ENCODE measurements around the gene GNLY.
"Not testable (repeated sequence)": the region's sequence is repeated elsewhere in the genome, so short reads cannot be mapped to it uniquely, and the experiment has no call there.

Gene GNLY

DNA sequence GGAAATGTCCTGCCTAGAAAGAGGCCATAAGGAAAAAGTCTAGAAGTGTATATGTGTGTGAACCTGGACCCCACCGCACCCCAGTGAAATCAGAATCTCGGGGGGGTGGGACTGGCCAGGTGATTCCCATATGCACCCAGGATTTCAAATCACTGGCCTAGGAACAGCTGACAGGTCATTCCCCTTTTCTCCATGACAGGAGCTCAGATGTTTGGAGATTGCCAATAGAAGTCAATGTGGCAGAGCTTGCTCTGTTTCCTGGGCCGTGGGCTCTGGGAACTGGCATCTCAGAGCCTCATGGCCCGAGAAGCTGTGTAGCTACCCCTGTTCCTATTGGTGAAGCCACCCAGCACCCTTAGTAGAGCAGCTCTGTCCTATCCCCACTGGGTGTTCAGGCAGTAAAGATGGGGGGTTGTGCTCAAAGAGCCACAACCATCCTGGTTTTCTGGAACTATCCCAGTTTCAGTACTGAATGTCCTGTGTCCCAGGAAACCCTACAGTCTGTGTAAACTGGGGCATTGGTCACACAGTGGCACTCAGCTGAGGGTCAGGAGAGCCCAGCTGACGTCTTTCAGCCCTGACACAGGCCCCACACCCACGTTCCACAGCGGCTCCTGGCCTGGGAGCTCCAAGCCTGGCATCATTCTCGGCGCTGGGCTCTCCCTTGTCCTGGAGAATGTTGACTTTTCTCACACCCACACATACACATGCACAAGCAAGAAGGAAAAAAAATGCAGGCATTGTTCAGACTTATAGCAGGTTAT, 18.9 kb downstream of the GNLY start:
- no peak overlapping the region for H3K4me3 ChIP-seq (ENCODE audit: low read depth, low read length)
- DNase-seq (ENCODE audit: low read depth) = no peak
- no peak for TF ChIP-seq CTCF (IDR thresholded peaks at IDR 0.05; ENCODE audit: control insufficient read depth, extremely low read depth, insufficient read depth)

GRCh38 chr2:85713836-85714235, 19.7 kb downstream of the GNLY start:
- no peak for DNase-seq (ENCODE audit: low read depth)
- no peak for TF ChIP-seq CTCF (IDR thresholded peaks at IDR 0.05; ENCODE audit: control insufficient read depth, extremely low read depth, insufficient read depth)
- H3K4me3 ChIP-seq (ENCODE audit: low read depth, low read length) = no peak overlapping the region

GRCh38 chr2:85714421-85714820, 20.3 kb downstream of the GNLY start:
- DNase-seq (ENCODE audit: low read depth) = not testable (repeated sequence)

DNA sequence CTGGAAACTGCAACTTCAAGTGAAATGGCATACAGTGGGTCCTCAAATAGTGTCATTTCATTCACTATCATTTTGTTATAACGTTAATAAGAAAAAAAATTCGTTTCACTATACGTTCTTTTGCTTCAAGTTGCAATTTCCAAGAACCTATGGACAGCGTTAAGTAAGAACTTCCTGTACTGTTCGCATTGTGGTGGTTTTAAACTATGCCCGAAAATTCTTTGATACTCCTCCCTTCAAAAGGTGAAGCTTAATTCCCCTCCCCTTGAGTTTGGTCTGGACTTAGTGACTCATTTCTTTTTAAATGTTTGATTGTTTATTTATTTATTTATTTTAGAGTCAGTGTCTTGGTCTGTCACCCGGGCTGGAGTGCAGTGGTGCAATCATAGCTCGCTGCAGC, 20.7 kb downstream of the GNLY start:
- no peak for TF ChIP-seq CTCF (IDR thresholded peaks at IDR 0.05; ENCODE audit: control insufficient read depth, extremely low read depth, insufficient read depth)
- DNase-seq (ENCODE audit: low read depth) = no peak
- H3K4me3 ChIP-seq (ENCODE audit: low read depth, low read length) = no peak overlapping the region

More at GRCh38 chr2:85714421-85714820, 20.3 kb downstream of the GNLY start:
- not testable (repeated sequence) for H3K4me3 ChIP-seq (ENCODE audit: low read depth, low read length)

DNA sequence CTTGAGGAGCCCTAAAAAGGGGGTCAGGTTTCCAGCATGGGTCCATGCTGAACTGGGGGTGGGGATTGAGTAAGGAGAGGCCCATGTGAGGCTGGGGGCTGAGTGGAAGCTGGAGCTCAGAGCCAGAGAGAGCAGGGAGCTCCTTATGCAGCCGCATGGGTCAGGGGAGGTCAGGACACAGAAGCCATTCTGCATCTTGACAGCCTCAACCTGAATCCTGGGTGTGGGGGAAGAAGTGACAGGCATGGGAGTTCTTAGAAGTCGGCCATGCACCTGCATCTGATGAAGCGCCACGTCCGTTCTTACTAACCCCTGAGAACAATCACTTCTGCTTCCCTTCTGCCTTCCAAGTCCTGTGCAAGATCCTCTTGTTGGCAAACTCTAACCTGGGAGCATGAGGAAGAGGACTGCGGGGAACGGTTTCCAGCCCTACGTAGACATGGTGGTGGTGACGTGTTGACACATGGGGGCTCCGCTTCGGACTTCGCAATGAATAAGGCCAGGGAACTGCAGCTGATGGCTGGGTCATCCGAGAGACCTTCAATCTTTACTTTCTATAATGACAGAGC, 22.3 kb downstream of the GNLY start:
- no peak for TF ChIP-seq CTCF (IDR thresholded peaks at IDR 0.05; ENCODE audit: control insufficient read depth, extremely low read depth, insufficient read depth)
- no peak for DNase-seq (ENCODE audit: low read depth)
- H3K4me3 ChIP-seq (ENCODE audit: low read depth, low read length) = no peak overlapping the region

DNA sequence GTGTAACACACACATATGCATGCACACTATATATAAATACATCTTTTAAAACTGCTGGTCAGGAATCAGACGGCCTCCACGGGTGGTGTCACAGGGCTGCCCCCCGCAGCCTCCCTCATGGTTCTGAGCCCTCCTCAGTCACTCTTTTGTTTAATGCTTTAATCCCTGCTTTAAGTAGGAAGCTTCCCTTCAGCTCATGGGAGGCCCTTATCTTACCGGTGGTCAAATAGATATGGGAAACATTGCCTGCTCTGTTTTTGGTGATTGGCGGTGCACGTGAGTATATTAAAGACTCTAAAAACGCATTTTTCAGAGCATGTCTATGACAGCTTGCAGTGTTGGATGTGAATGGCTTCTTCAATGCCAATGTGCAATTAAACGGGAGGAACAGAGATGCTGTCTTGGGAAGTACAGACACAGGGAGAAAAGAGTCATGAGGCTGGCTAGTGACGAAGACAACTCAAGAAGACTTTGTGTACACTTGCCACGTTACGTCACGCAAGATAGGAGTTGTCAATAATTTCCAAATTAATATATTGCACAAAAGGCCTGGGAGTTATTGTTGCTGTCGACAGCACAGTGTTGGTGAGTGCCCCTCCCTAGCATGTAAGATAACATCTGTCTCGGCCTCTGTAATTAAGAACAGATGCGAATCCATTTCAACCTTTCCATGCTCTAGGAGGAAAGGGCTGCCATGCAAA, 23.3 kb downstream of the GNLY start:
- no peak for DNase-seq (ENCODE audit: low read depth)
- no peak overlapping the region for H3K4me3 ChIP-seq (ENCODE audit: low read depth, low read length)
- TF ChIP-seq CTCF (IDR thresholded peaks at IDR 0.05; ENCODE audit: control insufficient read depth, extremely low read depth, insufficient read depth) = no peak

DNA sequence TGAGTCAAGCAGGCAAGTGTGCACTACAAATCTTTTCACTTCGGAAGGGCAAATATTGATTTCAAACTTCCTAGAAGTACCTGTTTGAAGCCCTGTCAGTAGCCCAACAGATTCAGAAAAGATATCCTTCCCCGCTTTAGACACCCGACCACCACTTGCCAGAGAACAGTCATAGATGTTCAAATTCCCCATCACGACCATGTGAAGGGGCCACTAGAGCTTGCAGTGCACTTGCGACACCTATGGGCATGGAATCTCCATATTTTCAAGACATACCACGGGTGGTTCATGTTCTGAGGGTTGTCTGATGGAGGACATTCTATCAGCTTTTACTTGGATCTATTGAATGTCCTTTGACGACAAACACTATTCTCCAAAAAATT, 23.8 kb downstream of the GNLY start:
- no peak for DNase-seq (ENCODE audit: low read depth)
- no peak overlapping the region for H3K4me3 ChIP-seq (ENCODE audit: low read depth, low read length)
- TF ChIP-seq CTCF (IDR thresholded peaks at IDR 0.05; ENCODE audit: control insufficient read depth, extremely low read depth, insufficient read depth) = no peak
